H9 (cell line): Measurements from ENCODE around the gene YWHAH. TPM values are rescaled to one million over a fixed set of nuclear protein-coding genes. Genes with fewer than 3 reads are reported as not detected.

ENCODE experiments used
- DNase-seq: peaks from one replicate; pipeline ENCODE4 v3.0.0-alpha.2; 2017
- H2AFZ ChIP-seq: one replicate; pipeline ENCODE4 v1.6.1; 2013; ENCODE audit warnings: mild to moderate bottlenecking, low read length, control low read depth, moderate library complexity
- H2AK5ac ChIP-seq: 2 replicates; pipeline ENCODE4 v1.6.1; 2013; ENCODE audit warnings: low read length, control low read depth, mixed read lengths; ENCODE audit not compliant: insufficient read length
- H2BK120ac ChIP-seq: one replicate; pipeline ENCODE4 v1.6.1; 2013; ENCODE audit warnings: low read depth, mild to moderate bottlenecking, low read length, control low read depth, inconsistent platforms; ENCODE audit not compliant: poor library complexity, severe bottlenecking
- H2BK12ac ChIP-seq: 2 replicates; pipeline ENCODE4 v1.6.1; 2013; ENCODE audit warnings: low read length, control low read depth, mixed read lengths, low read depth; ENCODE audit not compliant: insufficient read length
- H2BK15ac ChIP-seq: 2 replicates; pipeline ENCODE4 v1.6.1; 2013; ENCODE audit warnings: low read depth, low read length, control low read depth
- H2BK20ac ChIP-seq: one replicate; pipeline ENCODE4 v1.6.1; 2013; ENCODE audit warnings: low read depth, mild to moderate bottlenecking, low read length, control low read depth, inconsistent platforms; ENCODE audit not compliant: poor library complexity, severe bottlenecking
- H2BK5ac ChIP-seq: 2 replicates; pipeline ENCODE4 v1.6.1; 2013; ENCODE audit warnings: low read length, control low read depth, mixed read lengths; ENCODE audit not compliant: insufficient read length
- H3K14ac ChIP-seq: 2 replicates; pipeline ENCODE4 v1.6.1; 2013; ENCODE audit warnings: low read length, control low read depth; ENCODE audit not compliant: insufficient read depth
- H3K18ac ChIP-seq: 2 replicates; pipeline ENCODE4 v1.6.1; 2013; ENCODE audit warnings: low read depth, mild to moderate bottlenecking, mixed read lengths, low read length, control low read depth; ENCODE audit not compliant: insufficient read length
- H3K23ac ChIP-seq: 2 replicates; pipeline ENCODE4 v1.6.1; 2013; ENCODE audit warnings: low read length, control low read depth, mixed read lengths, low read depth; ENCODE audit not compliant: insufficient read length
- H3K23me2 ChIP-seq: 2 replicates; pipeline ENCODE4 v1.6.1; 2013; ENCODE audit warnings: low read depth, mild to moderate bottlenecking, mixed read lengths, low read length, control low read depth; ENCODE audit not compliant: insufficient read length, poor library complexity, severe bottlenecking
- H3K27ac ChIP-seq: 2 replicates; pipeline ENCODE4 v1.5.1; 2013; ENCODE audit warnings: low read length, control low read depth, mixed read lengths, low read depth; ENCODE audit not compliant: insufficient read length
- H3K27me3 ChIP-seq: 2 replicates; pipeline ENCODE4 v1.6.1; 2013; ENCODE audit warnings: low read length, control low read depth, inconsistent platforms; ENCODE audit not compliant: insufficient read depth
- H3K4ac ChIP-seq: 2 replicates; pipeline ENCODE4 v1.6.1; 2013; ENCODE audit warnings: low read depth, mild to moderate bottlenecking, control low read depth, inconsistent platforms, low read length, moderate library complexity
- H3K4me1 ChIP-seq: 2 replicates; pipeline ENCODE4 v1.6.1; 2013; ENCODE audit warnings: low read length, control low read depth, inconsistent platforms; ENCODE audit not compliant: insufficient read depth
- H3K4me2 ChIP-seq: 2 replicates; pipeline ENCODE4 v1.6.1; 2013; ENCODE audit warnings: low read length, control low read depth, mixed read lengths; ENCODE audit not compliant: insufficient read length, insufficient read depth
- H3K56ac ChIP-seq: 2 replicates; pipeline ENCODE4 v1.6.1; 2013; ENCODE audit warnings: low read depth, mild to moderate bottlenecking, mixed read lengths, low read length, control low read depth; ENCODE audit not compliant: insufficient read length
- H3K79me1 ChIP-seq: 2 replicates; pipeline ENCODE4 v1.6.1; 2013; ENCODE audit warnings: low read depth, mild to moderate bottlenecking, moderate library complexity, low read length, control low read depth, inconsistent platforms; ENCODE audit not compliant: insufficient read depth, poor library complexity, severe bottlenecking
- H3K79me2 ChIP-seq: 2 replicates; pipeline ENCODE4 v1.6.1; 2013; ENCODE audit warnings: low read length, control low read depth, inconsistent platforms; ENCODE audit not compliant: insufficient read depth
- H3K9ac ChIP-seq: 2 replicates; pipeline ENCODE4 v1.6.1; 2013; ENCODE audit warnings: low read length, control low read depth, mixed read lengths; ENCODE audit not compliant: insufficient read length; ENCODE audit errors: extremely low read depth
- H3K9me3 ChIP-seq: one replicate; pipeline ENCODE4 v1.6.1; 2013; ENCODE audit warnings: low read depth, low read length, inconsistent platforms; ENCODE audit not compliant: control insufficient read depth
- H3T11ph ChIP-seq: one replicate; pipeline ENCODE4 v1.6.1; 2013; ENCODE audit warnings: mild to moderate bottlenecking, low read length, control low read depth, inconsistent platforms
- H4K20me1 ChIP-seq: one replicate; pipeline ENCODE4 v1.6.1; 2013; ENCODE audit not compliant: control insufficient read depth, insufficient read length, insufficient read depth
- H4K5ac ChIP-seq: 2 replicates; pipeline ENCODE4 v1.6.1; 2013; ENCODE audit warnings: low read depth, mild to moderate bottlenecking, mixed read lengths, low read length, control low read depth; ENCODE audit not compliant: insufficient read length
- H4K8ac ChIP-seq: replicated peaks from 2 replicates; pipeline ENCODE4 v1.6.1; 2013; ENCODE audit warnings: low read length, control low read depth, mixed read lengths, low read depth; ENCODE audit not compliant: insufficient read length
- H4K91ac ChIP-seq: 2 replicates; pipeline ENCODE4 v1.6.1; 2013; ENCODE audit warnings: low read depth, mild to moderate bottlenecking, moderate library complexity, mixed read lengths, low read length, control low read depth; ENCODE audit not compliant: insufficient read length
- H3K27ac Mint-ChIP-seq, 3 experiments: 2 replicates in 2 of 3; 3 replicates in 1 of 3; pipeline ENCODE4 v1.8.0; 2020 to 2021; ENCODE audit warnings: mixed read lengths in 3 of 3, mild to moderate bottlenecking in 1 of 3, moderate library complexity in 1 of 3
- H3K27me3 Mint-ChIP-seq: 2 replicates; pipeline ENCODE4 v1.8.0; 2021; ENCODE audit warnings: low read depth, mild to moderate bottlenecking, moderate library complexity, mixed read lengths
- H3K36me3 Mint-ChIP-seq, 3 experiments: 2 replicates in 2 of 3; 3 replicates in 1 of 3; pipeline ENCODE4 v1.8.0; 2020 to 2021; ENCODE audit warnings: low read depth in 3 of 3, mixed read lengths in 3 of 3; ENCODE audit not compliant: insufficient read depth in 1 of 3
- H3K4me1 Mint-ChIP-seq, 2 experiments: 2 replicates each; pipeline ENCODE4 v1.8.0; 2020; ENCODE audit warnings: mixed read lengths in 2 of 2
- H3K4me3 Mint-ChIP-seq, 2 experiments: 2 replicates in 1 of 2; 3 replicates in 1 of 2; pipeline ENCODE4 v1.8.0; 2020 to 2021; ENCODE audit warnings: mild to moderate bottlenecking in 2 of 2, mixed read lengths in 2 of 2, moderate library complexity in 1 of 2
- H3K9me3 Mint-ChIP-seq, 2 experiments: 2 replicates in 1 of 2; 3 replicates in 1 of 2; pipeline ENCODE4 v1.8.0; 2020; ENCODE audit warnings: mild to moderate bottlenecking in 2 of 2, mixed read lengths in 2 of 2, moderate library complexity in 1 of 2
- WGBS: extraction: QIAGEN DNeasy Blood & Tissue Kit; methylation state at CpG from one replicate; pipeline ENCODE4 v1.1.7; 2013; ENCODE audit warnings: missing lambda C conversion rate, low lambda C conversion rate, mixed read lengths; ENCODE audit not compliant: insufficient read length; ENCODE audit errors: extremely low coverage; 5-methylcytosine and 5-hydroxymethylcytosine counted together
- total RNA-seq: library from RNA; stranded (reverse); gene quantifications from 2 replicates; pipeline ENCODE4 v1.2.1, GENCODE V29; 2021
- TF ChIP-seq, protein P1 (sequence below): fragments of 200-600 bp; sonication (generic); conservative IDR thresholded peaks from 3 replicates; pipeline ENCODE4 v1.8.0; 2021; ENCODE audit warnings: antibody characterized with exemption, mild to moderate bottlenecking

YWHAH gene
- total RNA-seq, 1 experiment from 2014 or later: 250 TPM

DNA sequence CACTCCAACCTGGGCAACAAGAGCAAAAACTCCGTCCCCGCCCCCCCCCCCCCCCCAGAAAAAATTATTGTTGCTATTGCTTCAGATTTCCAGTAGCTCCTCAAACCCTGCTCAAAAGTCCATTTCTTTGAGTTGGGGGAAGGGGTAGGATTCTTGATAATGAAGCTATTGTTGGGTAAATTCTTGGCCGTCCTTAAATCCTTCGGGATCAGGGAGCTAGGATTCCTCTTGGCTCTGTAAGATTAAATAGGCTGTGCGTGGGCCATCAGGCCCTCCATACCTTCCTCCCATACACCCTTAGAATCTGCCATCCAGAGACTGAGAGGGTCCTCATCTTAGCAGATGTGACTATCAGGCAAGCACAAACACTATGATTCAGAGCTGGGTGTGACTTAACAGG lies 16.4 kb downstream of the YWHAH start:
- Histone ChIP-seq H3K79me1 (no peaks in the 10 kb centered on the region), H3K4me1 (peaks cover 6% of the 10 kb centered on the region; the same call in 1 of the 2 replicates), H3K4me2 (no peak overlapping the region), H2BK5ac (no peak overlapping the region), H3K56ac (no peak overlapping the region), H2BK120ac (no peak overlapping the region), H3K79me2 (no peaks in the 10 kb centered on the region), H4K91ac (no peak overlapping the region), H2AK5ac (no peak overlapping the region), H4K5ac (no peak overlapping the region), H4K8ac (no peak overlapping the region), H3K27ac (no peak overlapping the region), H3K23ac (no peak overlapping the region), H2BK15ac (no peak overlapping the region), H3K27me3 (no peaks in the 10 kb centered on the region), H2BK20ac (no peak overlapping the region), H3K9me3 (no peaks in the 10 kb centered on the region), H3T11ph (no peak overlapping the region), H3K18ac (no peak overlapping the region), H3K9ac (no peak overlapping the region), H2BK12ac (no peak overlapping the region), H3K4ac (no peak overlapping the region), H2AFZ (no peak overlapping the region), H3K14ac (no peak overlapping the region), H4K20me1 (no peaks in the 10 kb centered on the region), H3K23me2 (no peaks in the 10 kb centered on the region)
- Mint-ChIP-seq H3K27me3 (no peaks in the 10 kb centered on the region), H3K27ac (peak overlapping the region in 2 of 3 experiments; percentile 74 to 93; a peak in 3 of 7 replicates), H3K4me1 (peaks cover 25 to 39% of the 10 kb centered on the region in 2 experiments), H3K4me3 (no peak overlapping the region), H3K36me3 (peaks cover 21 to 35% (median 29%) of the 10 kb centered on the region in 3 experiments), H3K9me3 (no peaks in the 10 kb centered on the region)
- TF ChIP-seq, protein P1, sequence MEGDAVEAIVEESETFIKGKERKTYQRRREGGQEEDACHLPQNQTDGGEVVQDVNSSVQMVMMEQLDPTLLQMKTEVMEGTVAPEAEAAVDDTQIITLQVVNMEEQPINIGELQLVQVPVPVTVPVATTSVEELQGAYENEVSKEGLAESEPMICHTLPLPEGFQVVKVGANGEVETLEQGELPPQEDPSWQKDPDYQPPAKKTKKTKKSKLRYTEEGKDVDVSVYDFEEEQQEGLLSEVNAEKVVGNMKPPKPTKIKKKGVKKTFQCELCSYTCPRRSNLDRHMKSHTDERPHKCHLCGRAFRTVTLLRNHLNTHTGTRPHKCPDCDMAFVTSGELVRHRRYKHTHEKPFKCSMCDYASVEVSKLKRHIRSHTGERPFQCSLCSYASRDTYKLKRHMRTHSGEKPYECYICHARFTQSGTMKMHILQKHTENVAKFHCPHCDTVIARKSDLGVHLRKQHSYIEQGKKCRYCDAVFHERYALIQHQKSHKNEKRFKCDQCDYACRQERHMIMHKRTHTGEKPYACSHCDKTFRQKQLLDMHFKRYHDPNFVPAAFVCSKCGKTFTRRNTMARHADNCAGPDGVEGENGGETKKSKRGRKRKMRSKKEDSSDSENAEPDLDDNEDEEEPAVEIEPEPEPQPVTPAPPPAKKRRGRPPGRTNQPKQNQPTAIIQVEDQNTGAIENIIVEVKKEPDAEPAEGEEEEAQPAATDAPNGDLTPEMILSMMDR: no peak
- DNase-seq: no peak
- no CpG with 5 or more reads among the region's 5 CpGs for WGBS
